A549 (cell line): ENCODE data around the gene PDE10A.

Source experiments
- CBX2 ChIP-seq: fragments of 200-600 bp; sonication (generic); IDR thresholded peaks from 2 replicates; pipeline ENCODE4 v1.6.1; 2016; ENCODE audit warnings: low read depth, mild to moderate bottlenecking, borderline replicate concordance
- CEBPB ChIP-seq, 2 experiments: fragments of >200 bp in 1 of 2; sonication (Bioruptor Twin) in 1 of 2; formaldehyde crosslinking in 1 of 2; IDR thresholded peaks; 2 replicates each; pipeline ENCODE4 v1.6.1; 2012 to 2016
- MYC ChIP-seq: IDR thresholded peaks from 2 replicates; pipeline ENCODE4 v1.6.1; 2012; ENCODE audit warnings: mild to moderate bottlenecking, inconsistent platforms, low read length, improper control_type of control experiment, borderline replicate concordance
- POLR2A ChIP-seq: IDR thresholded peaks from 2 replicates; pipeline ENCODE4 v1.6.1; 2012; ENCODE audit warnings: mild to moderate bottlenecking, low read length
- SMC3 ChIP-seq: fragments of >200 bp; sonication (Bioruptor Twin); formaldehyde crosslinking; IDR thresholded peaks from 3 replicates; pipeline ENCODE4 v1.6.1; 2018; ENCODE audit warnings: inconsistent platforms
- ZNF302 ChIP-seq: fragments of 250-450 bp; sonication (Bioruptor Pico); IDR thresholded peaks from 2 replicates; pipeline ENCODE4 v1.9.0; 2021; ENCODE audit warnings: inconsistent platforms, mild to moderate bottlenecking, moderate library complexity
- TF ChIP-seq, protein P1 (sequence below): fragments of >200 bp; sonication (Bioruptor Twin); formaldehyde crosslinking; IDR thresholded peaks from 3 replicates; pipeline ENCODE4 v1.5.1; 2016
- TF ChIP-seq, protein P2 (sequence below): fragments of 450-650 bp; IDR thresholded peaks from 2 replicates; pipeline ENCODE4 v1.6.1; 2014; ENCODE audit warnings: antibody characterized with exemption
- TF ChIP-seq, protein P3 (sequence below): fragments of 200-600 bp; sonication (generic); IDR thresholded peaks from 2 replicates; pipeline ENCODE4 v1.6.1; 2016; ENCODE audit warnings: antibody characterized with exemption, mild to moderate bottlenecking, moderate library complexity

DNA sequence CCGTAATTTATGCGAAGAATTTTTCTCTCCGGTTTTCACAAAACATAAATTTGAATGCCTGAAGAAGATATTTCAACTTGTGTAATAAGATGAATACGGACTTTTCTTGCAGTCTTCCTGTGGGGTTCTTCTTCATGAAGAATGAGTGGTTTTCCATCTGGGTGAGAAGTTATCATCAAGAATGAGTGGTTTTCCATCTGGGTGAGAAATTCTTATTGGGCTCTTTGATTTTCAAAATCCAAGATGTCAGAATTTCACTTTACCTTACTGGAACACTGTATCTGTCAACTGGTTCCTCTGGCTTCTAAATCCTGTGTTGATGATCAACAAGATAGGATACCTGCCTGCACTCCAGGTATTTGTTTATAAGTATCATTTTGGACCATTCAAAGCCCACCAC lies 193.6 kb downstream of the PDE10A start:
- TF ChIP-seq, protein P1, sequence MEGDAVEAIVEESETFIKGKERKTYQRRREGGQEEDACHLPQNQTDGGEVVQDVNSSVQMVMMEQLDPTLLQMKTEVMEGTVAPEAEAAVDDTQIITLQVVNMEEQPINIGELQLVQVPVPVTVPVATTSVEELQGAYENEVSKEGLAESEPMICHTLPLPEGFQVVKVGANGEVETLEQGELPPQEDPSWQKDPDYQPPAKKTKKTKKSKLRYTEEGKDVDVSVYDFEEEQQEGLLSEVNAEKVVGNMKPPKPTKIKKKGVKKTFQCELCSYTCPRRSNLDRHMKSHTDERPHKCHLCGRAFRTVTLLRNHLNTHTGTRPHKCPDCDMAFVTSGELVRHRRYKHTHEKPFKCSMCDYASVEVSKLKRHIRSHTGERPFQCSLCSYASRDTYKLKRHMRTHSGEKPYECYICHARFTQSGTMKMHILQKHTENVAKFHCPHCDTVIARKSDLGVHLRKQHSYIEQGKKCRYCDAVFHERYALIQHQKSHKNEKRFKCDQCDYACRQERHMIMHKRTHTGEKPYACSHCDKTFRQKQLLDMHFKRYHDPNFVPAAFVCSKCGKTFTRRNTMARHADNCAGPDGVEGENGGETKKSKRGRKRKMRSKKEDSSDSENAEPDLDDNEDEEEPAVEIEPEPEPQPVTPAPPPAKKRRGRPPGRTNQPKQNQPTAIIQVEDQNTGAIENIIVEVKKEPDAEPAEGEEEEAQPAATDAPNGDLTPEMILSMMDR, result no peak
- no peak for TF ChIP-seq CBX2
- TF ChIP-seq MYC, result no peak
- no peak for TF ChIP-seq ZNF302 (CRISPR knock-in tag)
- TF ChIP-seq, protein P2, sequence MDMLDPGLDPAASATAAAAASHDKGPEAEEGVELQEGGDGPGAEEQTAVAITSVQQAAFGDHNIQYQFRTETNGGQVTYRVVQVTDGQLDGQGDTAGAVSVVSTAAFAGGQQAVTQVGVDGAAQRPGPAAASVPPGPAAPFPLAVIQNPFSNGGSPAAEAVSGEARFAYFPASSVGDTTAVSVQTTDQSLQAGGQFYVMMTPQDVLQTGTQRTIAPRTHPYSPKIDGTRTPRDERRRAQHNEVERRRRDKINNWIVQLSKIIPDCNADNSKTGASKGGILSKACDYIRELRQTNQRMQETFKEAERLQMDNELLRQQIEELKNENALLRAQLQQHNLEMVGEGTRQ, result no peak
- TF ChIP-seq SMC3, result no peak
- no peak for TF ChIP-seq POLR2A
- no peak for TF ChIP-seq CEBPB (IDR thresholded peaks at IDR 0.05)
- TF ChIP-seq, protein P3, sequence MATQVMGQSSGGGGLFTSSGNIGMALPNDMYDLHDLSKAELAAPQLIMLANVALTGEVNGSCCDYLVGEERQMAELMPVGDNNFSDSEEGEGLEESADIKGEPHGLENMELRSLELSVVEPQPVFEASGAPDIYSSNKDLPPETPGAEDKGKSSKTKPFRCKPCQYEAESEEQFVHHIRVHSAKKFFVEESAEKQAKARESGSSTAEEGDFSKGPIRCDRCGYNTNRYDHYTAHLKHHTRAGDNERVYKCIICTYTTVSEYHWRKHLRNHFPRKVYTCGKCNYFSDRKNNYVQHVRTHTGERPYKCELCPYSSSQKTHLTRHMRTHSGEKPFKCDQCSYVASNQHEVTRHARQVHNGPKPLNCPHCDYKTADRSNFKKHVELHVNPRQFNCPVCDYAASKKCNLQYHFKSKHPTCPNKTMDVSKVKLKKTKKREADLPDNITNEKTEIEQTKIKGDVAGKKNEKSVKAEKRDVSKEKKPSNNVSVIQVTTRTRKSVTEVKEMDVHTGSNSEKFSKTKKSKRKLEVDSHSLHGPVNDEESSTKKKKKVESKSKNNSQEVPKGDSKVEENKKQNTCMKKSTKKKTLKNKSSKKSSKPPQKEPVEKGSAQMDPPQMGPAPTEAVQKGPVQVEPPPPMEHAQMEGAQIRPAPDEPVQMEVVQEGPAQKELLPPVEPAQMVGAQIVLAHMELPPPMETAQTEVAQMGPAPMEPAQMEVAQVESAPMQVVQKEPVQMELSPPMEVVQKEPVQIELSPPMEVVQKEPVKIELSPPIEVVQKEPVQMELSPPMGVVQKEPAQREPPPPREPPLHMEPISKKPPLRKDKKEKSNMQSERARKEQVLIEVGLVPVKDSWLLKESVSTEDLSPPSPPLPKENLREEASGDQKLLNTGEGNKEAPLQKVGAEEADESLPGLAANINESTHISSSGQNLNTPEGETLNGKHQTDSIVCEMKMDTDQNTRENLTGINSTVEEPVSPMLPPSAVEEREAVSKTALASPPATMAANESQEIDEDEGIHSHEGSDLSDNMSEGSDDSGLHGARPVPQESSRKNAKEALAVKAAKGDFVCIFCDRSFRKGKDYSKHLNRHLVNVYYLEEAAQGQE, result no peak
